ENCODE measurements around the gene NFYA. TPM values are rescaled to one million over a fixed set of nuclear protein-coding genes. Genes with fewer than 3 reads are reported as not detected.

Gene NFYA
- total RNA-seq, 2 donors from 2014 or later: 8.6 to 10.4 TPM

GRCh38 chr6:41079080-41079479 lies 6.3 kb downstream of the NFYA start:
- Histone ChIP-seq H3K4me3 (no peak overlapping the region), H3K9me3 (no peaks in the 10 kb centered on the region), H3K27me3 (no peaks in the 10 kb centered on the region), H3K4me1 (peaks cover 37% of the 10 kb centered on the region), H3K27ac (no peak overlapping the region), H3K36me3 (replicated peaks in 1 of 2; ENCODE audit: insufficient read depth in 1 of 2, low read depth in 2 of 2) (peaks cover 0 to 5% of the 10 kb centered on the region in 2 donors)
- no peak for DNase-seq
- WGBS, 2 donors: 89 to 100% methylated on average over 1 of the region's 1 CpG
- no peak for TF ChIP-seq POLR2A (IDR thresholded peaks at IDR 0.05)
- TF ChIP-seq CTCF (IDR thresholded peaks at IDR 0.05): no peak
- no peak for ATAC-seq
- intact Hi-C loops (cut with DNase I): no loop called here

GRCh38 chr6:41080621-41081020 lies 7.8 kb downstream of the NFYA start:
- Histone ChIP-seq H3K36me3 (replicated peaks in 1 of 2; ENCODE audit: insufficient read depth in 1 of 2, low read depth in 2 of 2) (peaks cover 0 to 9% of the 10 kb centered on the region in 2 donors), H3K27ac (no peak overlapping the region), H3K9me3 (no peaks in the 10 kb centered on the region), H3K4me3 (no peak overlapping the region), H3K4me1 (peaks cover 22% of the 10 kb centered on the region), H3K27me3 (no peaks in the 10 kb centered on the region)
- TF ChIP-seq POLR2A (IDR thresholded peaks at IDR 0.05): no peak
- TF ChIP-seq CTCF (IDR thresholded peaks at IDR 0.05): no peak
- WGBS, 2 donors: 85 to 93% methylated on average over 2 of the region's 2 CpGs
- no peak for ATAC-seq
- DNase-seq: no peak
- intact Hi-C loops (cut with DNase I): no loop called here

GRCh38 chr6:41083072-41083471 lies 10.3 kb downstream of the NFYA start:
- H3K4me3 ChIP-seq: no peak overlapping the region
- intact Hi-C loops (cut with DNase I): no loop called here
- TF ChIP-seq CTCF (IDR thresholded peaks at IDR 0.05) (no peak), POLR2A (IDR thresholded peaks at IDR 0.05) (no peak)
- H3K27me3 ChIP-seq: no peaks in the 10 kb centered on the region
- H3K27ac ChIP-seq: no peak overlapping the region
- no peaks in the 10 kb centered on the region for H3K9me3 ChIP-seq
- no peak for ATAC-seq
- DNase-seq: no peak
- peaks cover 0 to 14% of the 10 kb centered on the region in 2 donors for H3K36me3 ChIP-seq (replicated peaks in 1 of 2; ENCODE audit: insufficient read depth in 1 of 2, low read depth in 2 of 2)
- peaks cover 5% of the 10 kb centered on the region for H3K4me1 ChIP-seq

- H3K9me3 ChIP-seq: no peaks in the 10 kb centered on the region
- H3K27ac ChIP-seq: no peak overlapping the region
- ATAC-seq (no peak), DNase-seq (no peak)
- TF ChIP-seq POLR2A (IDR thresholded peaks at IDR 0.05): no peak
- no peak for TF ChIP-seq CTCF (IDR thresholded peaks at IDR 0.05)
- no peaks in the 10 kb centered on the region for H3K27me3 ChIP-seq
- intact Hi-C loops (cut with DNase I): no loop called here
- no peak overlapping the region for H3K4me3 ChIP-seq
- H3K4me1 ChIP-seq: peaks cover 5% of the 10 kb centered on the region
- peaks cover 0 to 25% of the 10 kb centered on the region in 2 donors for H3K36me3 ChIP-seq (replicated peaks in 1 of 2; ENCODE audit: insufficient read depth in 1 of 2, low read depth in 2 of 2)
Measured at GRCh38 chr6:41085182-41085581, 12.4 kb downstream of the NFYA start.

- TF ChIP-seq CTCF (IDR thresholded peaks at IDR 0.05) (no peak), POLR2A (IDR thresholded peaks at IDR 0.05) (no peak)
- H3K4me3 ChIP-seq: no peak overlapping the region
- H3K4me1 ChIP-seq: no peaks in the 10 kb centered on the region
- H3K27me3 ChIP-seq: no peaks in the 10 kb centered on the region
- ATAC-seq: no peak
- intact Hi-C loops (cut with DNase I): no loop called here
- H3K36me3 ChIP-seq (replicated peaks in 1 of 2; ENCODE audit: insufficient read depth in 1 of 2, low read depth in 2 of 2): peaks cover 3 to 40% of the 10 kb centered on the region in 2 donors
- no peaks in the 10 kb centered on the region for H3K9me3 ChIP-seq
- DNase-seq: no peak
- H3K27ac ChIP-seq: no peak overlapping the region
- 88 to 89% methylated on average over 4 of the region's 4 CpGs for WGBS, 2 donors
Measured at GRCh38 chr6:41088451-41088850, 15.7 kb downstream of the NFYA start.
